Mucosa of stomach (tissue), 1 donor: ENCODE measurements around the gene GALNS.

ENCODE experiments used
- H3K27me3 ChIP-seq: one replicate; pipeline ENCODE4 v1.7.0; 2013; ENCODE audit warnings: mild to moderate bottlenecking, low read length; ENCODE audit not compliant: control insufficient read depth, insufficient read depth
- H3K36me3 ChIP-seq: one replicate; pipeline ENCODE4 v1.7.0; 2013; ENCODE audit warnings: low read length; ENCODE audit not compliant: control insufficient read depth, insufficient read depth
- H3K4me1 ChIP-seq: one replicate; pipeline ENCODE4 v1.7.0; 2013; ENCODE audit warnings: mild to moderate bottlenecking, low read length; ENCODE audit not compliant: control insufficient read depth, insufficient read depth
- H3K4me3 ChIP-seq: one replicate; pipeline ENCODE4 v1.7.0; 2013; ENCODE audit warnings: low read length
- H3K9ac ChIP-seq: one replicate; pipeline ENCODE4 v1.7.0; 2013; ENCODE audit warnings: mild to moderate bottlenecking, low read length, moderate library complexity
- H3K9me3 ChIP-seq: one replicate; pipeline ENCODE4 v1.7.0; 2013; ENCODE audit warnings: mild to moderate bottlenecking, low read length, moderate library complexity; ENCODE audit not compliant: control insufficient read depth
- donor health status: Pancreatic carcinoma.

The GALNS gene

DNA sequence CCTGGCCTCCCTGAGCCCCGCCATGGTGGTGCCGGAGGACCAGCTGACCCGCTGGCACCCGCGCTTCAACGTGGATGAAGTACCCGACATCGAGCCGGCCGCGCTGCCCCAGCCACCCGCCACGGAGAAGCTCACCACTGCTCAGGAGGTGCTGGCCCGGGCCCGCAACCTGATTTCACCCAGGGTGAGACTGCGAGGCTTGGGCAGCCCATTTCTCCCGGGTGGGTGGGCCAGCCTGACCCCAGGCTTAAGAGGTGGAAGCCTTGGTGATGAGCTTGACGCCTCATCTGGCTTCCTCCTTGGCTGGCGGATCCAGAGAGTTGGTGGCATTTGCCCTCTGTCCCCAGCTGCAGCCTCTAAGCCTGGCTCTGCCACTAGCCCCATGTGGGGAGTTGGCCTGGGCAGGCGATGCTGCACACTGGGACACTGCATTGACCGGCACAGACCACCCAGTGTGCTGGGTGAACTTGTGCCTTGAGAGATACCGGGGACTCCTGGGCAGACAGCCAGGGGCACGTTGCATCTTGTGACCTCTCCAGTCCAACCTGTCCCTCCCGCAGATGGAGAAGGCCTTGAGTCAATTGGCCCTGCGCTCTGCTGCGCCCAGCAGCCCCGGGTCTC, 50.1 kb downstream of the GALNS start:
- Histone ChIP-seq H3K9ac (no peak overlapping the region), H3K4me3 (no peak overlapping the region), H3K4me1 (peaks cover 27% of the 10 kb centered on the region), H3K27me3 (no peaks in the 10 kb centered on the region), H3K9me3 (no peaks in the 10 kb centered on the region), H3K36me3 (no peaks in the 10 kb centered on the region)

- H3K4me1 ChIP-seq, result peaks cover 25% of the 10 kb centered on the region
- H3K36me3 ChIP-seq, result no peaks in the 10 kb centered on the region
These were observed 50.8 kb downstream of the GALNS start for GRCh38 chr16:88805887-88806393.

DNA sequence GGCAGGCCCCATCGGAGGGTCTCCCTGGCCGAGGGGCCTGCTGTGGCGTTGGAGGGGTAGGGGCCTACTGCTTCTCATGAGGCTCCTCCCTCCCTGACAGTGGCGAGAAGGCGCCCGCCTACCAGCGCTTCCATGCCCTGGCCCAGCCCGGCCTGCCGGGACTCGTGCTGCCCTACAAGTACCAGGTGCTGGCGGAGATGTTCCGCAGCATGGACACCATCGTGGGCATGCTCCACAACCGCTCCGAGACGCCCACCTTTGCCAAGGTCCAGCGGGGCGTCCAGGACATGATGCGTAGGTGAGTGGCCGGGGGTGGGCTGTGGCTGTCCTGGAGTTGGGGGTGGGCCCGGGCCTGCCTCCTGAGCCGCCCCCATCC, 51.4 kb downstream of the GALNS start:
- no peaks in the 10 kb centered on the region for H3K36me3 ChIP-seq
- H3K4me3 ChIP-seq, result no peak overlapping the region
- no peak overlapping the region for H3K9ac ChIP-seq
- no peaks in the 10 kb centered on the region for H3K27me3 ChIP-seq
- H3K4me1 ChIP-seq, result peaks cover 18% of the 10 kb centered on the region
- no peaks in the 10 kb centered on the region for H3K9me3 ChIP-seq

More at GRCh38 chr16:88805887-88806393, 50.8 kb downstream of the GALNS start:
- no peak overlapping the region for H3K9ac ChIP-seq
- no peaks in the 10 kb centered on the region for H3K9me3 ChIP-seq
- H3K27me3 ChIP-seq, result no peaks in the 10 kb centered on the region
- no peak overlapping the region for H3K4me3 ChIP-seq

- H3K9me3 ChIP-seq, result no peaks in the 10 kb centered on the region
- H3K4me1 ChIP-seq, result peaks cover 13% of the 10 kb centered on the region
- no peaks in the 10 kb centered on the region for H3K36me3 ChIP-seq
- H3K9ac ChIP-seq, result no peak overlapping the region
- no peak overlapping the region for H3K4me3 ChIP-seq
- H3K27me3 ChIP-seq, result no peaks in the 10 kb centered on the region
These were observed 52.0 kb downstream of the GALNS start for GRCh38 chr16:88804552-88805339.

DNA sequence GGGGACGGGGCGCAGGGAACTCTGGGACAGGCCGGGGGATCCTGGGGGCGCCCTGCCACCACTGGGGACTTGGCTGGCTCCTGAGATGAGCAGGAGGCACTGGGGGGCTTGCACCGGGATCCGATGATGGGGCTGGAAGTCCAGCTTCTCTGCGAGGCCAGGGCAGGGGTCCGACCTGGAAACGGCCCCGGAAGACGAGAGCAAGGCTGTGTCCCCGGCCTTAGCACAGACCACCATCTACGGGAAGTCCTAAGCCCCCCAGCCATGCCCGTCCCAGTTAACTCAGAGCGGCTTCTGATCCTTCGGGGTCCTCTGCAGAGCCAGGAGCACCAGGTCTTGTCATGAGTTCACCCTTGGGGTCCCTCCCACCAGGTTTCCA, 52.6 kb downstream of the GALNS start:
- Histone ChIP-seq H3K9ac (no peak overlapping the region), H3K4me1 (peaks cover 11% of the 10 kb centered on the region), H3K4me3 (no peak overlapping the region), H3K9me3 (no peaks in the 10 kb centered on the region), H3K27me3 (no peaks in the 10 kb centered on the region), H3K36me3 (no peaks in the 10 kb centered on the region)

DNA sequence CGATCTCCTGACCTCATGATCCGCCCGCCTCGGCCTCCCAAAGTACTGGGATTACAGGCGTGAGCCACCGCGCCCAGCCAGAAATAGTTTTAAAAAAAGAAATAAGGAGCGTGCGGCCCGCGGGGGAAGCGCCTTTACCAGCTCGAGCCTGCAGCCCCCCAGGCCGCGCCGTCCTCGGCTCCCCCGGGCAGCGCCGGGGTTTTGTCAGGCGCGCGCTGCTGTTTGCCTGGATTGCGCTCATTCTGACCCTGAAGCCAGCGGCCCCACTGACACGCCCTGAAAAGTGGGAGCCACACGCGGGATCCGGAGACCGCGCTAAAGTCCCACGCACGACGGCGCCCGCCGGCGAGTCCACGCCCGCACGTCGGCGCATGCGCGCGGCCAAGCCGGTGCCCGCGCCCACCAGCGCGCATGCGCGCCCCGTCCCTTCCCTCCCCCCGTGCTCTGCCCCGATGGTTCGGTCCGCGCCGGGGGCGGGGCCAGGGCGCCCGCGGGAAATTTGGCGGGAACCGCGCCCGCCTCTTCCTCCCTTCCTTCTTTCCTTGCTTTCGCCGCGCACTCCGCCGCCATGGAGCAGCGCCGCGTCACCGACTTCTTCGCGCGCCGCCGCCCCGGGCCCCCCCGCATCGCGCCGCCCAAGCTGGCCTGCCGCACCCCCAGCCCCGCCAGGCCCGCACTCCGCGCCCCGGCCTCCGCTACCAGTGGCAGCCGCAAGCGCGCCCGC, 53.3 kb downstream of the GALNS start, which contains the start of gene CDT1:
TSS of gene CDT1 (plus strand) at position 526 of the 724 bp plus-strand sequence. CDS start at position 569, 43 bp downstream.
- Histone ChIP-seq H3K27me3 (no peaks in the 10 kb centered on the region), H3K9me3 (no peaks in the 10 kb centered on the region), H3K4me1 (peaks cover 11% of the 10 kb centered on the region), H3K9ac (peak within 1 kb of the TSS; percentile 65), H3K4me3 (no peak within 1 kb of the TSS), H3K36me3 (no peaks in the 10 kb centered on the region)

- peaks cover 11% of the 10 kb centered on the region for H3K4me1 ChIP-seq
- no peaks in the 10 kb centered on the region for H3K27me3 ChIP-seq
- no peak overlapping the region for H3K4me3 ChIP-seq
- H3K9me3 ChIP-seq, result no peaks in the 10 kb centered on the region
- H3K9ac ChIP-seq, result no peak overlapping the region
- no peaks in the 10 kb centered on the region for H3K36me3 ChIP-seq
These were observed 56.5 kb downstream of the GALNS start for GRCh38 chr16:88800277-88800592.

DNA sequence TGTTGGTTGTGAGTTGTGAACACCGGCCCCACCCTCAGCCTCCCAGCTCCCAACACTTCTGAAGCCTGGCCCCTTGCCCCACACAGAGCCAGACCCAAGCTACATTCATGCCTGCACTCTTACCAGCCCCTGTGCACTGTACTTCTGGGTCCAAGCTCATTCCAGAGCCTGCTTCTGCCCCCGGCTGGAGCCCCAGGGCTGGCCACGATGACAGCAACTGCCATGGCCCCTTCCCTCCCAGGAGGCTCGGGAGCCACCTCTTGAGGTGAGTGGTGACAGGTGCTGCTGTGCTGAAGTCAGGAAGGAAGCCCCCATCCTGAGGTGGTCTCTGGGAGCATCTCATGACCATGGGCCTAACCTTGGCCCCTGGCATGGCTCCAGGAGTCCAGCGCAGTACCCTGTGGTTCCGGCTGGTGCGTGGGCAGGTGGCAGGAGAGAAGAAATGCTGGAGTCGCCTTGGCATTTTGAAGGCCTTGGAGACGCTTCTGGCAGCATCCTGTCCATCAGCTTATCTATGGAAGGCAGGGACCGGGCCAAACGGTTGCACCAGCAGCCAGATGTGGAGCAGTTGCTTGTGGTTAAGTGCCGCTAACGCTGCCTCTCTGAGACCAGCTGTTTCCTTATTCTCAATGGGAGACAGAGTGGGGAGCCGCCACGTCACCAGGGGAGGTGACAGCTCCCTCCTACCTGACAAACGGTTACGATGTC, 57.0 kb downstream of the GALNS start:
- Histone ChIP-seq H3K9me3 (no peaks in the 10 kb centered on the region), H3K27me3 (no peaks in the 10 kb centered on the region), H3K36me3 (no peaks in the 10 kb centered on the region), H3K4me3 (no peak overlapping the region), H3K4me1 (peaks cover 7% of the 10 kb centered on the region), H3K9ac (no peak overlapping the region)

GRCh38 chr16:88798772-88799455, 57.8 kb downstream of the GALNS start:
- H3K9me3 ChIP-seq, result no peaks in the 10 kb centered on the region
- H3K27me3 ChIP-seq, result no peaks in the 10 kb centered on the region
- no peak overlapping the region for H3K9ac ChIP-seq
- no peaks in the 10 kb centered on the region for H3K4me1 ChIP-seq
- no peaks in the 10 kb centered on the region for H3K36me3 ChIP-seq
- no peak overlapping the region for H3K4me3 ChIP-seq

GRCh38 chr16:88798073-88798472, 58.7 kb downstream of the GALNS start:
- Histone ChIP-seq H3K9me3 (no peaks in the 10 kb centered on the region), H3K36me3 (no peaks in the 10 kb centered on the region), H3K27me3 (peaks cover under 1% of the 10 kb centered on the region), H3K9ac (no peak overlapping the region), H3K4me3 (no peak overlapping the region), H3K4me1 (peaks cover 3% of the 10 kb centered on the region)

DNA sequence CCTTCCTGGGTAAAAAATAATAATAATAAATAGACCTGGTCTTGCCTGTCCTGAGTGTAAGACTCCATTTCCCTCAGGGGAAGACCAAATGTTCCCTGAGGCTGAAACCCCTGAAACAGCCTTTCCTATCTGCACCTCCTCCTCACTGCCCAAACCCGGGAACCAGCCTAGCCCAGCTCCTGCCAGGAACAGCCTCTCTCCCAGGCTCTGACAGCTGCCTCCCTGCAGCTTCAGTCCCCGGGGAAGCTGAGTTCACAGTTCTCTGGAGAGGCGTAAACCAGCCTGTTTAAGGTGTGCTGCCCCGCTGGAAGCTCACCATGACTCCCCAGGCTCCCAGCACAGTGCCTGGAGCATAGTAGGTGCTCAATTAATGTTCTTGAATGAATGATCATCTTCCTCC, 60.5 kb downstream of the GALNS start:
- Histone ChIP-seq H3K36me3 (no peaks in the 10 kb centered on the region), H3K9me3 (no peaks in the 10 kb centered on the region), H3K4me1 (peaks cover 3% of the 10 kb centered on the region), H3K4me3 (no peak overlapping the region), H3K27me3 (peaks cover 17% of the 10 kb centered on the region), H3K9ac (no peak overlapping the region)
